Neural cell (in vitro differentiated cells): ENCODE data around the gene GTPBP3. TPM values are rescaled to one million over a fixed set of nuclear protein-coding genes. Genes with fewer than 3 reads are reported as not detected.

Experiments
- H2AFZ ChIP-seq: fragments of 200-600, 300-800 bp; sonication (generic), shearing (Covaris generic); 2 replicates; pipeline ENCODE4 v1.6.0; 2014; ENCODE audit warnings: low read depth, mild to moderate bottlenecking, antibody characterized with exemption, low read length, moderate library complexity
- H3F3A ChIP-seq: fragments of 200-600 bp; shearing (Covaris generic); 2 replicates; pipeline ENCODE4 v1.6.1; 2016; ENCODE audit warnings: mild to moderate bottlenecking, moderate library complexity, mixed read lengths, antibody characterized with exemption, low read length; ENCODE audit not compliant: insufficient read depth, poor library complexity, severe bottlenecking
- H3K27ac ChIP-seq: fragments of 200-600, 300-800 bp; sonication (generic), shearing (Covaris generic); 2 replicates; pipeline ENCODE4 v1.5.1; 2014; ENCODE audit warnings: mild to moderate bottlenecking, low read length, moderate library complexity
- H3K27me3 ChIP-seq: fragments of 300-800, 200-600 bp; sonication (generic), shearing (Covaris generic); 2 replicates; pipeline ENCODE4 v1.6.0; 2014; ENCODE audit warnings: mild to moderate bottlenecking, low read depth, low read length, moderate library complexity; ENCODE audit not compliant: insufficient read depth
- H3K36me3 ChIP-seq: fragments of 300-800, 200-600 bp; sonication (generic), shearing (Covaris generic); 2 replicates; pipeline ENCODE4 v1.5.1; 2014; ENCODE audit warnings: mild to moderate bottlenecking, antibody characterized with exemption, low read length, moderate library complexity; ENCODE audit not compliant: insufficient read depth
- H3K4me2 ChIP-seq: fragments of 300-800, 200-600 bp; sonication (generic), shearing (Covaris generic); 2 replicates; pipeline ENCODE4 v1.6.0; 2014; ENCODE audit warnings: mild to moderate bottlenecking, low read length
- H3K4me3 ChIP-seq: fragments of 300-800, 200-600 bp; sonication (generic), shearing (Covaris generic); 2 replicates; pipeline ENCODE4 v1.5.1; 2014; ENCODE audit warnings: mild to moderate bottlenecking, low read length, moderate library complexity
- H3K79me2 ChIP-seq: fragments of 200-600 bp; shearing (Covaris generic); replicated peaks from 2 replicates; pipeline ENCODE4 v1.6.0; 2014; ENCODE audit warnings: mild to moderate bottlenecking, low read length, moderate library complexity; ENCODE audit not compliant: insufficient read depth
- H3K9ac ChIP-seq: fragments of 300-800, 200-600 bp; sonication (generic), shearing (Covaris generic); 2 replicates; pipeline ENCODE4 v1.6.1; 2016; ENCODE audit warnings: mild to moderate bottlenecking, low read length, mixed read lengths
- H3K9me2 ChIP-seq: fragments of 200-600 bp; shearing (Covaris generic); 2 replicates; pipeline ENCODE4 v1.6.1; 2016; ENCODE audit warnings: mild to moderate bottlenecking, low read length, mixed read lengths; ENCODE audit not compliant: insufficient read depth
- H3K9me3 ChIP-seq: fragments of 200-600, 300-800 bp; sonication (generic), shearing (Covaris generic); 2 replicates; pipeline ENCODE4 v1.6.1; 2016; ENCODE audit warnings: mild to moderate bottlenecking, mixed run types, low read length, moderate library complexity, mixed read lengths
- H4K20me1 ChIP-seq: fragments of 200-600 bp; shearing (Covaris generic); 2 replicates; pipeline ENCODE4 v1.6.1; 2016; ENCODE audit warnings: mild to moderate bottlenecking, mixed run types; ENCODE audit not compliant: insufficient read depth
- CTCF ChIP-seq: fragments of 450-650 bp; IDR thresholded peaks from 2 replicates; pipeline ENCODE4 v1.5.1; 2014; ENCODE audit warnings: antibody characterized with exemption, mild to moderate bottlenecking, moderate library complexity; ENCODE audit not compliant: poor library complexity, severe bottlenecking
- EZH2 ChIP-seq: fragments of 200-600, 300-800 bp; shearing (Covaris generic), sonication (generic); IDR thresholded peaks from 2 replicates; pipeline ENCODE4 v1.6.1; 2014; ENCODE audit warnings: antibody characterized with exemption, low read length, borderline replicate concordance, mild to moderate bottlenecking; ENCODE audit not compliant: insufficient read depth, poor library complexity, severe bottlenecking
- MXI1 ChIP-seq: fragments of 450-650 bp; conservative IDR thresholded peaks from 2 replicates; pipeline ENCODE4 v1.6.1; 2014; ENCODE audit warnings: antibody characterized with exemption, mild to moderate bottlenecking; ENCODE audit not compliant: poor library complexity, severe bottlenecking
- POLR2AphosphoS5 ChIP-seq: IDR thresholded peaks from 2 replicates; pipeline ENCODE4 v1.6.1; 2012
- RAD21 ChIP-seq: fragments of 450-650 bp; conservative IDR thresholded peaks from 2 replicates; pipeline ENCODE4 v1.6.1; 2014; ENCODE audit warnings: antibody characterized with exemption, mild to moderate bottlenecking, moderate library complexity
- REST ChIP-seq: IDR thresholded peaks from 2 replicates; pipeline ENCODE4 v1.6.1; 2012; ENCODE audit warnings: borderline replicate concordance
- SMC3 ChIP-seq: fragments of 450-650 bp; conservative IDR thresholded peaks from 2 replicates; pipeline ENCODE4 v1.6.1; 2014; ENCODE audit warnings: antibody characterized with exemption, mild to moderate bottlenecking, moderate library complexity; ENCODE audit not compliant: poor library complexity
- TAF1 ChIP-seq: IDR thresholded peaks from 2 replicates; pipeline ENCODE4 v1.6.1; 2012; ENCODE audit warnings: low read depth
- polyA plus RNA-seq: library from polyadenylated mRNA; depleted of rRNA; stranded (reverse); fragments of >200 nt; gene quantifications from 2 replicates; pipeline ENCODE4 v1.2.3, GENCODE V29; 2014

GTPBP3 gene
- polyA plus RNA-seq, 1 donor from 2014 or later, result 25.6 TPM

GRCh38 chr19:17309198-17309964, 28.0 kb upstream of the GTPBP3 start, which contains the start of gene DDA1:
Gene DDA1 (plus strand): TSS chr19:17309563. CDS start chr19:17309655, 92 bp downstream.
- H3K36me3 ChIP-seq, result no peaks in the 10 kb centered on the region
- H3K79me2 ChIP-seq, result peaks cover 18% of the 10 kb centered on the region
- no peaks in the 10 kb centered on the region for H3K9me2 ChIP-seq
- peak within 1 kb of the TSS; percentile 75 for H3K4me2 ChIP-seq
- no peaks in the 10 kb centered on the region for H3K9me3 ChIP-seq
- peak within 1 kb of the TSS; percentile 61 for H3K27ac ChIP-seq
- H3K27me3 ChIP-seq, result no peaks in the 10 kb centered on the region
- peak within 1 kb of the TSS; percentile 97 for H3K4me3 ChIP-seq
- no peak for TF ChIP-seq EZH2
- peak; percentile 28 for TF ChIP-seq CTCF
- peak; percentile 54 for TF ChIP-seq REST
- peak; percentile 50 for TF ChIP-seq MXI1
- TF ChIP-seq TAF1, result peak; percentile 43
- TF ChIP-seq POLR2AphosphoS5, result peak; percentile 91
- no peak for TF ChIP-seq RAD21
- H3K9ac ChIP-seq, result peak within 1 kb of the TSS; percentile 82
- H3F3A ChIP-seq, result no peaks in the 10 kb centered on the region
- H2AFZ ChIP-seq, result peak within 1 kb of the TSS; percentile 33
- H4K20me1 ChIP-seq, result no peaks in the 10 kb centered on the region

- TF ChIP-seq MXI1, result no peak
- no peak for TF ChIP-seq RAD21
- TF ChIP-seq TAF1, result no peak
- TF ChIP-seq SMC3, result no peak
- no peak for TF ChIP-seq POLR2AphosphoS5
- TF ChIP-seq REST, result no peak
- no peak for TF ChIP-seq EZH2
- no peak for TF ChIP-seq CTCF
Observed at GRCh38 chr19:17309965-17310461, 27.3 kb upstream of the GTPBP3 start.

More at GRCh38 chr19:17309965-17310461, 27.3 kb upstream of the GTPBP3 start:
- peaks cover 18% of the 10 kb centered on the region for H3K79me2 ChIP-seq
- peak overlapping the region; percentile 33 for H2AFZ ChIP-seq
- no peaks in the 10 kb centered on the region for H4K20me1 ChIP-seq
- no peaks in the 10 kb centered on the region for H3K9me2 ChIP-seq
- H3K27me3 ChIP-seq, result no peaks in the 10 kb centered on the region
- peak overlapping the region; percentile 75 for H3K4me2 ChIP-seq
- H3K9ac ChIP-seq, result peak overlapping the region; percentile 82
- H3K9me3 ChIP-seq, result no peaks in the 10 kb centered on the region
- H3F3A ChIP-seq, result no peaks in the 10 kb centered on the region
- peak overlapping the region; percentile 97 for H3K4me3 ChIP-seq
- H3K27ac ChIP-seq, result peak overlapping the region; percentile 61
- no peaks in the 10 kb centered on the region for H3K36me3 ChIP-seq
